Activated CD4-positive, alpha-beta T cell treated with anti-CD3 and anti-CD28 coated beads, Interleukin-2, amount 10 ng/mL, durations not matched to agents 24 days and 14 days (primary cell): Measurements from ENCODE around the gene ZNF91. TPM values are rescaled to one million over a fixed set of nuclear protein-coding genes. Genes with fewer than 3 reads are reported as not detected.
A peak's percentile ranks its signal among the peaks of the same experiment; 100 is the strongest.
"Not testable (repeated sequence)": the region's sequence is repeated elsewhere in the genome, so short reads cannot be mapped to it uniquely, and the experiment has no call there.

Source experiments
- DNase-seq: peaks from one replicate; pipeline ENCODE4 v3.0.0; 2022
- H3K27ac Mint-ChIP-seq: one replicate; pipeline ENCODE4 v1.8.0; 2022; ENCODE audit warnings: mild to moderate bottlenecking, mixed read lengths
- H3K27me3 Mint-ChIP-seq: one replicate; pipeline ENCODE4 v1.8.0; 2022; ENCODE audit warnings: mixed read lengths
- H3K36me3 Mint-ChIP-seq: one replicate; pipeline ENCODE4 v1.8.0; 2022; ENCODE audit warnings: low read depth, mild to moderate bottlenecking, mixed read lengths
- H3K4me1 Mint-ChIP-seq: one replicate; pipeline ENCODE4 v1.8.0; 2021; ENCODE audit warnings: mixed read lengths
- H3K4me3 Mint-ChIP-seq: one replicate; pipeline ENCODE4 v1.8.0; 2022; ENCODE audit warnings: mild to moderate bottlenecking, moderate library complexity, mixed read lengths
- H3K9me3 Mint-ChIP-seq: one replicate; pipeline ENCODE4 v1.8.0; 2021; ENCODE audit warnings: mixed read lengths
- intact Hi-C: fragments of 100-400 bp; cut with micrococcal nuclease; formaldehyde crosslinking; loops from one replicate; pipeline ENCODE4 v1.15.1; 2023
- total RNA-seq: library from RNA; stranded (reverse); gene quantifications from 2 replicates; pipeline ENCODE4 v1.2.3, GENCODE V29; 2022

ZNF91 gene
- total RNA-seq = 25.0 and 31.1 TPM in 2 replicates

DNA sequence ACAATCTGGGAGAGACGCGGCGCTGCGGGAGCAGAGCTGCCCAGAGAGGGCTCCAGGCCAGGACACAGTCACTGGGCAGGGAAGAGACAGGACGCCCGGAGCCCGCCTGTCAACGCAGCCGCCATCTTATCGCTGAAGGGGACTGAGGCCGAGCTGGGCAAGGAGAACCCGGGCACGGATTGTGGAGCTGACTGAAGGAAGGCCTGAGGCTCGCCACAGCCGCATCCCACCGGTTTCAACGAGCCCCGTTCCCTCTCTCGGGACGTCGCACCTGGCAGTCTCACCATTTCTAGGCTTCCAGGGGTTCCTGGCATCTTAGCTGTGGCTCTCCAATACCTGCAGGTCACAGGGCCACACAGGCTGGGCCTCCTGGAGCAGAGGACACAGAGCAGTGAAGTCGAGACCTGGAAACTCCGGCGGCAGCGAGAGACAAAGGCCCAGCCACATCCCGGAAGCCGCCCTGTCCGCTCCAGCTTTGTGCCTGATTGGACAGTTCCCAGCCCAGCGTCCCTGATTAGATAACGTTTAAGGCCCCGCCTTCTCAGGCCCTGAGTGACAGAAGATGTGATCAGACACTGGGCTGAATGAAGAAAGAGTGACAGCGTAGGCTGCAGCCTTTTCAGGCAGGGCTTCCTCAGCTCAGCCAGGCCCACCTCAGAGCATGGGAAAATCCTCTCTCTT is at the start of gene ZNF91:
Gene ZNF91 (minus strand): TSS at position 431 of the 681 bp plus-strand sequence. CDS start 117 bp downstream, at position 314.
- no peaks in the 10 kb centered on the region for H3K27me3 Mint-ChIP-seq
- H3K4me1 Mint-ChIP-seq = no peaks in the 10 kb centered on the region
- DNase-seq = peak; percentile 96
- peaks cover 35% of the 10 kb centered on the region for H3K9me3 Mint-ChIP-seq
- peaks cover 44% of the 10 kb centered on the region for H3K36me3 Mint-ChIP-seq
- intact Hi-C loops = loop anchor here (1.0 to 10.0 kb wide), 5 partner anchors 120 to 692 kb away; partner anchors contain the start of genes ZNF254, ZNF675 and ZNF724
- H3K27ac Mint-ChIP-seq = peak within 1 kb of the TSS; percentile 98
- peak within 1 kb of the TSS; percentile 97 for H3K4me3 Mint-ChIP-seq

DNA sequence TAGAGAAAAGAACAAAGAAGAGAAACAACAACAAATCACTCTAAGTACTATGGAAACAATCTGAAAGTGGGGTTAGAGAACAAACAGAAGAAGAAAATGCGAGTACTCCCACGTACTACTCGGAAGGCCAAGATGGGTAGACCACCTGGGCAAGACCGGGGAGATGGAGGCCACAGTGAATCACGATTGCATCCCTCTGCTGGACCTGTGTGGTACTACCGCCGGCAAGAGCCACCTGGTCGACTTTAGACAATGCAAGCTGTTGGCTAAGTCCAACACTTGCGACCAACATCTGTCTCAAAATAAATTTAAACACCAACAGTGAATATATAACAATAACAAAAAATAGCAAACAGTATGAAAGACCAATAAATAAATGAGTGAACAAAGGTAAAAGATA is 45.5 kb upstream of the ZNF91 start:
- no peaks in the 10 kb centered on the region for H3K4me1 Mint-ChIP-seq
- intact Hi-C loops = no loop called here
- no peaks in the 10 kb centered on the region for H3K36me3 Mint-ChIP-seq
- DNase-seq = peak; percentile 58
- no peak overlapping the region for H3K4me3 Mint-ChIP-seq
- H3K27me3 Mint-ChIP-seq = no peaks in the 10 kb centered on the region
- H3K27ac Mint-ChIP-seq = no peak overlapping the region
- H3K9me3 Mint-ChIP-seq = peaks cover 48% of the 10 kb centered on the region

DNA sequence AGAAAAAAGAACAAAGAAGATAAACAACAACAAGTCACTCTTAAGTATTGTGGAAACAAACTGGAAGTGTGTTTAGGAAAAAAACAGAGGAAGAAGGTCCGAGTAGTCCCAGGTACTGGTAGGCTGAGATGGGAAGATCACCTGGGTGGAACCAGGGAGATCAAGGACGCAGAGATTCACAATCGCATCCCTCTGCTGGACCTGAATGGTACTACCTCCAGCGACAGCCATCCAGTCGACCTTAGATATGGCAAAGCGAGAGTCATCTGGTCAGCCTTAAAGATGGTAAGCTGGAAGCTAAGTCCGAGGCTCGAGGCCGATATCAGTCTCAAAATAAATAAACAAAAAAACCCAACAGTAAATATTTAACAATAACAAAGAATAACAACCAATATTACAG is 44.9 kb upstream of the ZNF91 start:
- Mint-ChIP-seq H3K4me3 (no peak overlapping the region), H3K9me3 (peaks cover 48% of the 10 kb centered on the region), H3K4me1 (no peaks in the 10 kb centered on the region), H3K27ac (no peak overlapping the region), H3K36me3 (no peaks in the 10 kb centered on the region), H3K27me3 (no peaks in the 10 kb centered on the region)
- intact Hi-C loops = no loop called here
- no peak for DNase-seq

DNA sequence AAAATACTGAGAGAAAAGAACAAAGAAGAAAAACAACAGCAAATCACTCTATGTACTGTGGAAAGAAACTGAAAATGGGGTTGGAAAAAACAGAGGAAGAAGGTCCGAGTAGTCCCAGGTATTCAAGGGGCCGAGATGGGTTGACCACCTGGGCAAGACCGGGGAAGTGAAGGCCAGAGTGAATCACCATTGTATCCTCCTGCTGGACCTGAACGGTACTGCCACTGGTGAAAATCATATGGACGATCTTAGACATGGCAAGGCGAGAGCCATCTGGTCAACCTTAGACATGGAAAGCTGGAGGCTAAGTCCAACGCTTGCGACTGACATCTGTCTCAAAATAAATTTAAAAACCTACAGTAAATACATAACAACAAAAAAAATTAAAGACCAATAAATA is 44.4 kb upstream of the ZNF91 start:
- peaks cover 46% of the 10 kb centered on the region for H3K9me3 Mint-ChIP-seq
- intact Hi-C loops = no loop called here
- no peaks in the 10 kb centered on the region for H3K36me3 Mint-ChIP-seq
- H3K27me3 Mint-ChIP-seq = no peaks in the 10 kb centered on the region
- H3K4me1 Mint-ChIP-seq = no peaks in the 10 kb centered on the region
- no peak overlapping the region for H3K4me3 Mint-ChIP-seq
- no peak for DNase-seq
- H3K27ac Mint-ChIP-seq = no peak overlapping the region

DNA sequence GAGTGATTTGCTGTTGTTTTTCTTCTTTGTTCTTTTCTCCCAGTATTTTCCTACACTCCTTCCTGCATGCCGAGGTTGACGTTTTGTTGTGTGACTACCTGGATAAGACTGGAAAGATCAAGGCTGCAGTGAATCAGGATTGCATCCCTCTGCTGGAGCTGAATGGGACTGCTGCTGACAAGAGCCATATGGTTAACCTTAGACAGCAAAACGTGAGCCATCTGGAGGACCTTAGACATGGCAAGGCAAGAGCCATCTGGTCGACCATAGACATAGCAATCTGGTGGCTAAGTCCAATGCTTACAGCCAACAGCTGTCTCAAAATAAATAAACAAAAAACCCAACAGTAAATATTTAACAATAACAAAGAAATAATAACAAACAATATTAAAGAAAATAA is 42.6 kb upstream of the ZNF91 start:
- Mint-ChIP-seq H3K4me1 (no peaks in the 10 kb centered on the region), H3K36me3 (no peaks in the 10 kb centered on the region)
- intact Hi-C loops = no loop called here

DNA sequence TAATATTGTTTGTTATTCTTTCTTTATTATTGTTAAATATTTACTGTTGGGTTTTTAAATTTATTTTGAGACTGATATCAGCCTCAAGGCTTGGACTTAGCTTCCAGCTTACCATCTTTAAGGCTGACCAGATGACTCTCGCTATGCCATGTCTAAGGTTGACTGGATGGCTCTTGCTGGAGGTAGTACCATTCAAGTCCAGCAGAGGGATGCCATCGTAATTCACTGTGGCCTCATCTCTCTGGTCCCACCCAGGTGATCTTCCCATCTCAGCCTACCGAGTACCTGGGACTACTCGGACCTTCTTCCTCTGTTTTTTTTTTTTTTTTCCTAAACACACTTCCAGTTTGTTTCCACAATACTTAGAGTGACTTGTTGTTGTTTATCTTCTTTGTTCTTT is 41.7 kb upstream of the ZNF91 start:
- DNase-seq = no peak
- Mint-ChIP-seq H3K27me3 (no peaks in the 10 kb centered on the region), H3K36me3 (no peaks in the 10 kb centered on the region), H3K27ac (no peak overlapping the region), H3K9me3 (peaks cover 44% of the 10 kb centered on the region), H3K4me3 (no peak overlapping the region), H3K4me1 (no peaks in the 10 kb centered on the region)
- intact Hi-C loops = no loop called here

More for the DNA sequence above, 42.6 kb upstream of the ZNF91 start:
- Mint-ChIP-seq H3K27me3 (no peaks in the 10 kb centered on the region), H3K9me3 (peaks cover 44% of the 10 kb centered on the region), H3K27ac (no peak overlapping the region), H3K4me3 (no peak overlapping the region)
- no peak for DNase-seq

DNA sequence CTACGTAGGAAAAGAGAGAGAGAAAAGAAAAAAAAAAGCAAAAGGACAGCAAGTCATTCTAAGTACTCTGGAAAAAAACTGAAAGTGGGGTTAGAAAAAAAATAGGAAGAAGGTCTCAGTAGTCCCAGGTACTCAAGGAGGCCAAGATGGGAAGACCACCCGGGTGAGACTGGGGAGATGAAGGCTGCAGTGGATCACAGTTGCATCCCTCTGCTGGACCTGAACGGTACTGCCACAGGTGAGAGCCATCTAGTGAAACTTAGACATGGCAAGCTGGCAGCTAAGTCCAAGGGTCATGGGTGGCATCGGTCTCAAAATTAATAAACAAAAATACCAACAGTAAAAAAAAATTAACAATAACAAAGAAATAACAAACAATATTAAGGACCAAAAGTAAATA is 41.0 kb upstream of the ZNF91 start:
- Mint-ChIP-seq H3K27ac (no peak overlapping the region), H3K9me3 (peaks cover 41% of the 10 kb centered on the region), H3K36me3 (no peaks in the 10 kb centered on the region), H3K27me3 (no peaks in the 10 kb centered on the region), H3K4me3 (no peak overlapping the region), H3K4me1 (no peaks in the 10 kb centered on the region)
- DNase-seq = no peak
- intact Hi-C loops = no loop called here

DNA sequence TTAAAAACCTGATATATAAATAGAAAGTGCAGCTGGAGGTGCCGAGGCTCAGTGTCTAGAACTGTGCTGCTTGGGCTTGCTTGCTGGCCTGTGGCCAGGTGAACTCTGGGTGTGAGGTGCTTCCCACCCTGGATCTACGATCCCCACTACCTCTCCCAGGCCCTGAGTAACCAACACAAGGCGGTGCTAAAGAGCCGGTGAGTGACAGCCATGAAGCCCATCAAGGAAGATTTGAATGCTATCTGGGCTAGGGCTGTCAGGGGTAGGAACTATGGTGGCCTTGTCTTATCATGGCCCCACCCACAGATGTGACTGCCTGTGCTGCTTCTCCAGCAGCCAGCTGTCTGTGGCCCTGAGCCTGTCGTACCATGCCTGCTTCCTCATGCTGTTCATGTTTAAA is 25.6 kb upstream of the ZNF91 start:
- Mint-ChIP-seq H3K4me1 (no peaks in the 10 kb centered on the region), H3K27ac (no peak overlapping the region), H3K27me3 (no peaks in the 10 kb centered on the region), H3K4me3 (no peak overlapping the region), H3K36me3 (no peaks in the 10 kb centered on the region), H3K9me3 (peaks cover 10% of the 10 kb centered on the region)
- no peak for DNase-seq
- intact Hi-C loops = no loop called here

DNA sequence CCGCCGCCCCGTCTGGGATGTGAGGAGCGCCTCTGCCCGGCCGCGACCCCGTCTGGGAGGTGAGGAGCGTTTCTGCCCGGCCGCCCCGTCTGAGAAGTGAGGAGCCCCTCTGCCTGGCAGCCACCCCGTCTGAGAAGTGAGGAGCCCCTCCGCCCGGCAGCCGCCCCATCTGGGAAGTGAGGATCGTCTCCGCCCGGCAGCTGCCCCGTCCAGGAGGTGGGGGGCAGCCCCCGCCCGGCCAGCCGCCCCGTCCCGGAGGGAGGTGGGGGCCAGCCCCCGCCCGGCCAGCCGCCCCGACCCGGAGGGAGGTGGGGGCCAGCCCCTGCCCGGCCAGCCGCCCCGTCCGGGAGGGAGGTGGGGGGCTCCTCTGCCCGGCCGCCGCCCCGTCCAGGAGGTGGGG is 24.0 kb upstream of the ZNF91 start:
- H3K9me3 Mint-ChIP-seq, H3K36me3 Mint-ChIP-seq, intact Hi-C loops, DNase-seq, H3K27me3 Mint-ChIP-seq, H3K27ac Mint-ChIP-seq, H3K4me3 Mint-ChIP-seq, H3K4me1 Mint-ChIP-seq: not testable (repeated sequence)

DNA sequence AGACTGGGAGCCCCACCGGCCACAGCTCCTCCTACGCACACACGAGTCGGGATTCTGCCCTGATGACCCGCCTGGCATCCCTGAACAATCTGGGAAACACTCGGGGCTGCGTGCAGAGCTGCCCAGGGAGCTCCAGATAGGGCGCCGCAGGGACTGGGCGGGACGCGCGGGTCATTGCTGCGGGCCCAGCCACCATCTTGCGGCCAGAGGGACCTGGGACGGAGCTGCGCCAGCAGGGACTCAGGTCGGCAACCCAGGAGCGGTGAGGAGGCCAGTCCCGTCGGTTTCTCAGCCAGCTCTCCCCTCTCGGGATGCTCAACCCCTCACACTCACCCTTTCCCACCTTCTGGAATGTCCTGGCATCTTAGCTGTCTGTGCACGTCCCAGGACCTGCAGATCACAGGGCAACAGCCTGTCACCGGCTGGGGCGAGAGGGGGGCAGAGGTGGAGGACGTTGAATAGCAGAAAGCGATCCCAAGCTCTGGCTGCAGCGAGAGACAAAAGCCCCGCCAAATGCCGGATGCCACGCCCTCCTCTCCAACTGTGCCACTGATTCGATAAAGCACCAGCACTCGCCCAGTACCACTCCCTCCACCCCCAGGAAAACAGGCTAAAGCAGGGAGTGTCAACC is 20.4 kb upstream of the ZNF91 start:
- H3K9me3 Mint-ChIP-seq = no peaks in the 10 kb centered on the region
- DNase-seq = no peak
- no peaks in the 10 kb centered on the region for H3K36me3 Mint-ChIP-seq
- H3K27me3 Mint-ChIP-seq = peaks cover 3% of the 10 kb centered on the region
- H3K27ac Mint-ChIP-seq = no peak overlapping the region
- intact Hi-C loops = no loop called here
- H3K4me1 Mint-ChIP-seq = no peaks in the 10 kb centered on the region
- H3K4me3 Mint-ChIP-seq = peak overlapping the region; percentile 48

DNA sequence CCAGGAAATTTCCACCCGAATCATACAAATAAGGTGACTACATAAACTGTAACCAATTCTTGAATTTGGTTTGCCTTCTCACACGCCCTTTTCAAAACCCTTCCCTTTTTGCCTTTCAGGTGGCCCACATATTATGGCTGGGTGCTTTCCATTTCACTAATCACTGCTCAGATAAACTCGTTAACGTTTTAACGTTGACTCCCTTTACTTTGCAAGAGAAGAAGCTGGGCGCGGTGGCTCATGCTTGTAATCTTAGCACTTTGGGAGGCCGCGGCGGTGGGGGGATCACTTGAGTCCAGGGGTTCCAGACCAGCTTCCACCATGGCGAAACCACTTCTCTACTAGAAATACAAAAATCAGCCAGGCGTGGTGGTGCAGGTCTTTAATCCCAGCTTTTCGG is 19.8 kb upstream of the ZNF91 start:
- no peaks in the 10 kb centered on the region for H3K9me3 Mint-ChIP-seq
- peak overlapping the region; percentile 48 for H3K4me3 Mint-ChIP-seq

DNA sequence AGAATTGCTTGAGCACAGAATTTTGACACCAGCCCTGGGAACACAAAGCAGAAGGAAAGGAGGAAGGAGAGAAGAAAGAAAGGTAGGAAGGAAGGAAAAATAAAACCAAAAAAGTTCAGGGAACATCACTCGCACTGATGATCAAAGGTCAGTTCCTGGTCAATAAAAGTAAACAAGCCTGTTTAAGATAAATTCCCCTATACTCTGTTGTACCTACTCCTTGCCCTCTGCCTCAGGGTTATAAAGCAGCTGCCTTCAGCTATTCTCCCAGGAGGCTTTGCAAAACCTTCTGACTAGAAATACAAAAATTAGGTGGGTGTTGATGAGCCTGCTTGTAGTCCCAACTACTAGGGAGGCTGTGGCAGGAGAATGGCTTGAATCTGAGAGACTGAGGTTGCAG is 14.9 kb upstream of the ZNF91 start:
- Mint-ChIP-seq H3K4me3 (no peak overlapping the region), H3K27me3 (peaks cover 3% of the 10 kb centered on the region), H3K36me3 (no peaks in the 10 kb centered on the region), H3K27ac (no peak overlapping the region), H3K9me3 (peaks cover 16% of the 10 kb centered on the region), H3K4me1 (no peaks in the 10 kb centered on the region)
- intact Hi-C loops = no loop called here
- no peak for DNase-seq

More for the DNA sequence above, 19.8 kb upstream of the ZNF91 start:
- DNase-seq = no peak
- no peaks in the 10 kb centered on the region for H3K36me3 Mint-ChIP-seq
- H3K4me1 Mint-ChIP-seq = no peaks in the 10 kb centered on the region
- H3K27ac Mint-ChIP-seq = no peak overlapping the region
- intact Hi-C loops = no loop called here
- peaks cover 3% of the 10 kb centered on the region for H3K27me3 Mint-ChIP-seq

DNA sequence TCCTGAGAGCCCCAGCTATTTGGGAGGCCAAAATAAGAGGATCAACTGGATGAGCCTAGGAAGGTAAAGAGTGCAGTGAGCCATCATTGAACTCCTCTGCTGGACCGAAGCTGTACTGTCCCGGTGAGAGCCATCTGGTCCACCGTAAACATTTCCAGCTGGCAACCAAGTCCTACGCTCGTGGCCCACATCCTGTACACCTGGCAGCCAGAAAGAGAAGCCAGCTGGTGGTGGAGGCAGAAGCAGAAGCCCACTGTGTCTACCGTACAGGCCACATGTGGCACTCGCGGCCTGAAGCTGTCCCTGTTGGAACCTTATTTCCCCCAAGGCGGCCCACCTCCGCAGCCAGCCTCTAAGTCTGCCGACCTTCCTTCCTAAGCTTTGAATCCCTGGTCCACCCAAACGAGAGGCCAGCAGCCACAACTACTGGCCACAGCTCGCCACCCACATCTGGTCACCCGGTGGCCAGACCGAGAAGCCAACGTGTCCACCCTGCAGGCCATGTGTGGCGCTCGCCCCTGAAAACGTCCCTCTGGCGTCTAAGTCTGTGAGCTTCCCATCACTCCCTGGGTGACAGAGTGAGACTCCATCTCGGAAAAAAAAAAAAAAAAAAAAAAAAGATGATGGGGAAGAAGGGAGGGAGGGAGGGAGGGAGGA is 14.2 kb upstream of the ZNF91 start:
- H3K4me3 Mint-ChIP-seq = no peak overlapping the region
- H3K27me3 Mint-ChIP-seq = no peaks in the 10 kb centered on the region
- H3K36me3 Mint-ChIP-seq = no peaks in the 10 kb centered on the region
- no peak overlapping the region for H3K27ac Mint-ChIP-seq
- DNase-seq = no peak
- peaks cover 19% of the 10 kb centered on the region for H3K9me3 Mint-ChIP-seq
- no peaks in the 10 kb centered on the region for H3K4me1 Mint-ChIP-seq
- intact Hi-C loops = no loop called here

DNA sequence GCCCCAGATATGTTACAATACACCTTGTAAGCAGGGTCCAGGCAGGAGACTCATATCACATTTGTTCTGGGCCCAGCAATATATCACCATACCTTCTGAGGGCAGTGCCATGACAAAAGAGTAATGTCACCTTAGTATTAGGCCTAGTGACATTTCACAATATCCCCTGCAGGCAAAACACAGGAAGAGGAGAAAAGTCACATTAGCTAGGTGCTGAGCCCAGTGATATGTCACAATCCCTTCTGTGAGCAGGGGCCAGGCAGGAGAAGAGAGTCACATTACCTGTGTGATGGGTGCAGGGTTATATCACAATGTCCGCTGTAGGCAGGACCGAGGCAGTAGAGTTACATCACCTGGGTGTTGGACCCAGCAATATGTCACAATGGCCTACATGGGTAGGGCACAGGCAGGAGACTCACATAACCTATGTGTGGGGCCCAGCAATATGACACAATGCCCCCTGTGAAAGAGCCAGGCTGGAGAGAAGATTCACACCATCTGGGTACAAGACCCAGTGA is 12.4 kb upstream of the ZNF91 start:
- DNase-seq = no peak
- intact Hi-C loops = no loop called here
- H3K4me1 Mint-ChIP-seq = no peaks in the 10 kb centered on the region
- peaks cover 24% of the 10 kb centered on the region for H3K9me3 Mint-ChIP-seq
- H3K27ac Mint-ChIP-seq = no peak overlapping the region
- no peaks in the 10 kb centered on the region for H3K27me3 Mint-ChIP-seq
- no peak overlapping the region for H3K4me3 Mint-ChIP-seq
- H3K36me3 Mint-ChIP-seq = no peaks in the 10 kb centered on the region
